GM21737 (cell line): ENCODE data around the gene C2CD2.

ENCODE experiments used
- ATAC-seq: cut with Tn5 transposase; IDR thresholded peaks from one replicate; pipeline ENCODE4 v1.9.1; 2021; ENCODE audit warnings: mild to moderate bottlenecking, moderate library complexity; ENCODE audit not compliant: unreplicated experiment

The C2CD2 gene

GRCh38 chr21:41890355-41890754 lies 63.5 kb downstream of the C2CD2 start:
- ATAC-seq = no peak

- ATAC-seq = no peak
Measured at GRCh38 chr21:41888749-41889376, 65.0 kb downstream of the C2CD2 start.

DNA sequence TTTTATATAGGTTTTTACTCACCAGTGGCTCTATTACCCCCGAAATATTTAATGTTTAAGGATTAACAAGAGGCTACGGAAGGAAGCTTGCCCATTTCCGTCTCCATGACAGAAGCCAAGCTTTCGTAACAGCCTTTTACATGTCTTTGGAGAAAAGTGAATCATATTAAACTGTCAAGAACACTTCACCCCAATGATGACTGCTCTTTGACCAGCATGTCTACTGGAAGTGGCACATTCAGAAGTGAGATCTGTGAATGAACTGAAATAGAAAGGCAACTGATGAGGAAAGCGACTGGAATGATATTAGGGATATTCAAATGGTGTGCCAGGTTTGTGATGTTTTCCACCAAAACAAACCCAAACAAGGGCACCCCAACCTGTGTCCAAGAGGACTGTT lies 66.2 kb downstream of the C2CD2 start:
- no peak for ATAC-seq

GRCh38 chr21:41886328-41886727 lies 67.5 kb downstream of the C2CD2 start:
- ATAC-seq = no peak

DNA sequence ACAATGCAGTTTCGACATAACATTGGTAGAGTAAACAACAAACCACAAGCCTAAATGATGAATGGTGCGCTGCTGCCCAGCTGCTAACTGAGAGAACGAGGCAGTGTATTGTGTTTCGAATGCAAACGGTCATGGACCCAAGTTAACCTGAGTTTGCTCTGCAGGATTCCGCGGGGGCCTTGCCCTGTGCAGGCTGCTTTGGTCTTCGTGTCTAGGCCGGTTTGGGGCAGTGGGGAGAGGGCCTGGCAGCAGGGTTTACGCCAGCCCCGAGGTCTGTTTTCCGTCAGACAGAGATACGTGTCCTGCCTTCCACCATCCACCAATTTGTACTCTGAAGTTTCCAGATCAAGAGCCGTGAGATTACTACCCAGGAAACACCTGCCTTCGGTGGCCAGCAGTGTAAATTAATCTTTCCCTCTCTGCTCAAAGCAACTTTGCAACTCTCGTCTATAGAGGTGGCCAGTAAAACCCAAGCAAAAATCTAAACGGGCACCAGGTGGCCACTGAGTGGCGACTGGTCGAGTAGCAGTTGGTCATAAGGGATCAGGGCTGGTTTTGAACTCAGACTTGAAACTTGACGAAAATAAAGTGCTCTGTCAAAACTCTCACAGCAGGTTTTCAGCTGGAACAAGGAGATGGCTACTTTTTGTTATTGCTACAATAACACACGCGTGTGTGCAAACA lies 68.3 kb downstream of the C2CD2 start:
- no peak for ATAC-seq

DNA sequence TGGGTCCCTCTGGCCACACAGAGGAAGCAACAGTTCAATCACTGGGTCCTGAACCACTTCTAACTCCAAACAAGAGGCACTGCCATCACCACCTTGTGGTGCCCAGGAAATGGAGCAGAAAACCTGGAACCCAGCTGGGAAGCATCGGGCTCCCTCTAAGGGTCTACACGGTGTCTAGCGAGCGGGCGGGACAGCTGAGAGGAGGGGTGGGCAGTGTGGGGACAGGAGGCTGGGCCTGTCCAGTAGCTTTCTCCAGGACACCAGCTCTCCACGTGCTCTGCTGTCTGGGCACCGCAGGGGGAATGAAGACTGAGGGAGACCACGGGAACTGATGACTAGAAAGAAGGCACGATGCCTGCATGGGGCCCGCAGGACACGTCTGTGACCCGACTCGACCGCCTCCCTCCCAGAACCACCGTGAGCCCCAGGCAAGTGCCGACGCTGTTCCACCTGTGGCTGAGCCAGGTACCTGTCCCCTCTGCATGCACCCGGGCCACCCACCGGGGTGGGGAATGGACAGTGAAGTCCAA lies 69.3 kb downstream of the C2CD2 start:
- no peak for ATAC-seq

DNA sequence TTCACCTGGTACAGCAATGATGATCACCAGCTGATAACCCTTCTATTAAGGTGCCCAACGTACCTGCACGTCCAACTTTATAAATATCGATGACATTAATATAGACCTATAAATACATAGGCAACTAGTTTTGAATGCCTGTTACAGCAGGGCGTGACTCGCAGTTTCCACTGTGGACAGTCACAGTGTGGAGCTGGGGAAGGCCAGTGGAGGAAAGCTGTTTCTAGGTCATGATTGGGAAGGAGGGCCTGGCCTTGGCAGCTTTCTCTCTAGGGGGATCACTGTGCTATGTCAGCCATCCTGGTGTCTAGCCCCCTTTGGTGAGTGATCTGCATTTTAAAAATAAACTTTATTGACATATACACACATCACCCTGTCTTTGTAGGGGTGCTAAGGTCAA lies 70.2 kb downstream of the C2CD2 start:
- no peak for ATAC-seq

DNA sequence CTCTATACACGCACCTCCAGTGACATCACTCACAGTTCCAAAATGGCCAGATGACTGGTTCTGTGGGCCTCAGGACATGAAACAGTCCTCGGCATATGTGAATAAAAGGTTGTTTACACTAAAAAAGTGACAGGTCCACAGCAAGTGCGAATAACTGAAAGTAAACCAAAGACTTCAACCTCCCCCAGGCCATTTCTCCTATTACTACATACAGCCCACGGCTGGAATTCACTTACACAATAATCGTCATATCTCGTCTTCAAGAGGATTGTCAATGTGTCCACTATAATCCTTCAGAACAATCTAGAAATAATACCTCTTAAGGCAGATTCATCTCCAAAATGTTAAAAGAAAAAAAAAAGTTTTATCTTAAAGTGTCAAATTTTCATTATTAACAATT lies 72.8 kb downstream of the C2CD2 start:
- ATAC-seq = no peak

DNA sequence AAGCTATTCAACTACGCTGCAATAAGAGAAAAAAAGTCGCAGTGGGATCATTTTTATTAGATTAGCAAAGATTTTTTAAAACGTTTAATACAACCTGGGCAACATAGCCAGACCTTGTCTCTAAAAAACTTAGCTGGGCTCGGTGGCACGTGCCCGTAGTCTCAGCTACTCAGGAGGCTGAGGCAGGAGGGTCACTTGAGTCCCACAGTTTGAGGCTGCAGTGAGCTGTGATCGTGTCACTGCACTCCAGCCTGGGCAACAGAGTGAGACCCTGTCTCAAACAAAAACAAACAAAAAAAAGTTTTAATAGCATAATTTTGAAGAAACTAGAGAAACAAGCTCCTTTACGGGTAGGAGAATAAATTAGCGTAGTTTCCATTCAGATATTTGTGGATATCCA lies 73.7 kb downstream of the C2CD2 start:
- no peak for ATAC-seq

DNA sequence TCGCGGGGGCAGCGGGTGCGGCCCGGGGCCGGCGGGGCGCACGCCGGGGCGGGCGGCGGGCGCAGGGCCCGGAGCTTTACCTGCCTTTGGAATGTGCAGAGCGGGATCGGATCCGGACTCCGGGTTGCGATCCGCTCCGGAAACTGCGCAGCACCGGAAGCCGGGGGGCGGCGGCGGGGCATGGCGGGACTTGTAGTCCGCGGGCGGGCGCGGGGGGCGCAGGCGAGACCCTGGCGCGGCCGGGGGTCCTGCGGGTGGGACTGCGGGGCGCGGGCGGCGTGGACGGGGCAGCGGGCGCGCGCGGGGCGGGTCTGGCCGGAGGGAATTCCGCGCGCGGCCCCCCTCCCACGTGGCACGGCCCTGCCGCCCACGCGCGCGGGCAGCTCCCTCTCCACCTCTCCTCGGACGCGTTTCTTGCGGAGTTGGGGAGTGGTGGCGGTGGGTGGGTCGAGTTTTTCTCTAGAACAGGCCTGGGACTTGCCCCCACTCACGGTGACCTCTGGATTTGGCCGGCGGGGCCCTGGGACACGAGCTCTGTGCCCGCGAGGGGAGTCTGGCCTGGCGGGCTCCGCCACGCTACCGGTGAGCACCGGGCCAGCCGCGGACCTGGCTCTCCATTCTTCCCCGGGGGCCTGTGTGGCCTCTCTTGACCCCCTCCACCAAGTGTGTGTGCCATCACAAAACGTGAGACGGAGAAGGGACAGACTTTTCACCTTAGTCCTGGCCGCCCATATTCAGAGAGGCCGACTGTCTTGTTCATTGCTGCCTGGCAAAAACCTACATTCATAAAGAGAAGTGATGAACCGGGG lies 74.4 kb downstream of the C2CD2 start, which contains the start of gene PRDM15:
Gene PRDM15 (minus strand): TSS at position 155 of the 809 bp plus-strand sequence. CDS start 18,981 bp downstream, outside the sequence.
- peak; percentile 51 for ATAC-seq

GRCh38 chr21:41878831-41879189 lies 75.0 kb downstream of the C2CD2 start:
- ATAC-seq = peak; percentile 50

DNA sequence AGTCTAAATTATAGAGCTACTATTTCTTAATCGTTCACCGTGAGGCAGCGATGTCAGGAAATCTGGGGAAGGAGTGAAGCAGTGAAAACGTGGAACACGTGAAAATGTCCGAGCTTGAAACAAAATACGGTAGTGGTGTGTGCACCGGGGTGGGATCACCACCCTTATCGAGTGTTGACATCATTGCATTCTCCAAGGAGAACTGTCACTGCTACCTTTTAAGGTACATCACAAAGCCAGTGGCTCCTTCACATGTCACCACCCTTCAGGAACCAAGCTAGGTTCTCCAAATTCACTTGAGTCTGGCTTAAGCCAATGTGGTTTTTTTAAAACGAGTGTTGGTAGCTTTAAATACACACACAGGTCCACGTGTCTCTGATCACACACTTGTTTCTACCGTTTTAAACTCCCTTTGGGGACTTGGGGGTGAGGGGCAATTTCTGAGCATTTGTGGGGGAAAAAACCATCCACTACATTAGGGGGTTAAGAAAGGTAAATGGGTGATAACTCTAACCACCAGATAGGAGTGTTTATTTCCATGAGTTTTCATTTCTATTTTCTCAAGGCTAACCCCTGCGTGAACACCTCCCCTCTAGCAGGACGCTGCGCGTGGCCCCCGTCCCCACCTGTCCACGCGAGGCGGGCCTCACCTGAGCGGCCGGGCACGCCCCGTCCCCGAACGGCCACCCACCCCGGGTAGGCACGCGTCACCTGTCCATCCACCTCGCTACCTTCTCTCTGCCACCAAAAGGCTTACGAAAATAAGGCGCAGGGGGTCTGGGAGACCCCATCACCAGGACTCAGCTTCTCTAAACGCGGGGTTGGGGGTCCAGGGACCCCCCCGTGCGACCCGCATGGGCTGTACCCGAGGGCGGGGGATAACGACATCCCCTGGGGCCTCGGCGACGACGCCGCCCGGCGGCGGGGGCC lies 75.7 kb downstream of the C2CD2 start:
- ATAC-seq = peak; percentile 15

- no peak for ATAC-seq
Measured at GRCh38 chr21:41876928-41877652, 76.7 kb downstream of the C2CD2 start.

GRCh38 chr21:41876396-41876795 lies 77.4 kb downstream of the C2CD2 start:
- no peak for ATAC-seq

GRCh38 chr21:41875086-41875485 lies 78.7 kb downstream of the C2CD2 start:
- no peak for ATAC-seq

DNA sequence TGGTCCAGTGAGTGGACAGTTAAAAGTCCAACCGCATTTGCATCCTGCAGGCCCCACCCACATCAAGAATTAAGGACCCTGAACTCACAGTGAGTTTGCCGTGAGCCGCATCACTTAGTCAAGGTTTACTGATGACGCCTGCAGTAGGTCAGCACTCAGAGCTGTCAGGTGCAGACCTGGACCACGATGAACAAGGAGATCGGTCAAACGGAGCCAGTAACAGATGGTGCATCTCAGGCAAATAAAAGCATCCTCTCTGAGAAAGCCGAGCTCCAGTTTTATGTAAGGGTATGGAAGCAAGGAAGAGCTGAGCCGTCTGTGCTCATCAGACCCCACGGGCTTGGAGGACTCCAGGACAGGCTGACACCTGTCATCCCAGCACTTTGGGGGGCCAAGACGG lies 79.2 kb downstream of the C2CD2 start:
- no peak for ATAC-seq

DNA sequence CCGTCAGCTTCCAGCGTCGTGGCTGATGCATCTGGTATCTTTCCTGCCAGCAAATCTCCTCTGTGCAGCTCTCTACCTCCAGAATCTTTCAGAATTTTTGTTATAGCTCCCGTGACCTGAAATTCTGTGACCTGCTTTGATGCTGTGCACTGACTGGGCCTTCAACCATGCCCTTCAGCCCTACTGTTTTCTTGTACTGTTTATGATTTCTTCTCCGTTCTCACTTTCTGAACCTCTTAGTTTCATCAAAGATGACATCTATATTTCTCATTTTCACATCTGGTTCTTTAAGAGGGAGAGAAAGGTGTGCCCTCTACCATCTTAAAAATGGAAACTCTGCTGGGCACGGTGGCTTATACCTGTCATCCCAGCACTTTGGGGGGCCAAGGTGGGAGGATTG lies 80.4 kb downstream of the C2CD2 start:
- no peak for ATAC-seq

DNA sequence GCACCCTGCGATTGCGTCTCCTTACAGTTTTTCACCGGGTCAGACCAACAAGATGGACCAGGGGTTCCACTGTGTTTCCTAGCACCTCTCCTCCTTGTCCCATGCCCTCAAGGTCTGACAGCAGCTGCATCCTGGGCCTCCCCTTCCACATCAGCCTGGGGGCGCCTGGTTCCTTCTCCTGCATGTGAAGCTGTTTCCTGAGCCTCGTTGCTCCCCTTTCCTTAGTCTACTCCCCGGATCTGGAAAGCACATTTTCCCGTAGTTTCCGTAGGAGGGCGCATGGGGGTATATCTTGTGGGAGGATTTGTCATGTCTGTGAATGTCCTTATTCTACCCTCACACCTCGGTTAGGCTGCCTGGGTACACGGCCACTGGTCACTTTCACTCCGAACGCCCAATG lies 80.8 kb downstream of the C2CD2 start:
- ATAC-seq = no peak

DNA sequence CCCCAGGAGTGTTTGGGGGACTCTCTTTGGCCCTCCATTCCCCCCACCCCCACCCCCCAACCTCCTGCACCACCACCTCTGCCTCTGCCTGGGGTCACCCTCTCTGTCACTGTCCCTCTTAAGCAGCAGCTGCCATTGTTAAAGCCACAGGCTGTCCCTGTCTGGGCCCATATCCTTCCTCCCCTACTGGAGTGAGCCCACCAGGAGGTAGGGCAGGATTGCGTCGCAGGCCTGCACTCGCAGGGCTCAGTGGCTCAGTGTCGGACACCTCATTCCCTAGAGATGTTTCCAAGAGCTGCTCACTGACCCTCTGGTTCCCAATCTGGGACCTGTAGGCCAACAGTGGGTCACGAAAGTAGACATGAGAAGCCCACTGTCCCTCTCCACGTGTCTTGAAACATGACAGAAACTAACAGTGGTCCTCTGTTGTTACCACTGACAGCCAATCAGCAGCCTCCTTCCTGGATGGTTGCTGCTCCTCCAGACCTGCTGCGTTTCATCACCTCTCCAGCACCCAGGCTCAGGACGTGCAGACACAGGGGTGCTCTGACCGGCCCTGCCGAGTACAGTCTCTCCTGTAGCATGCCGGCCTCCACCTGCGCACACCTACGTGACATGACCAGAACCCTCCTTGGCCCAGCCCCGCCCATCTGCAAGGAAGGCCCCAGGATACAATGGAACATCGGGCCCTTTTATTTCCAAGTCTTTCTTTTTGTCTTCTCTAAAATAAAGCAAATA lies 82.4 kb downstream of the C2CD2 start:
- ATAC-seq = no peak
